ENCODE measurements around the gene MAPRE3. TPM values are rescaled to one million over a fixed set of nuclear protein-coding genes. Genes with fewer than 3 reads are reported as not detected.

Gene MAPRE3
- total RNA-seq, 6 experiments from 2014 or later = 13.7 to 22.3 (median 17.3) TPM

DNA sequence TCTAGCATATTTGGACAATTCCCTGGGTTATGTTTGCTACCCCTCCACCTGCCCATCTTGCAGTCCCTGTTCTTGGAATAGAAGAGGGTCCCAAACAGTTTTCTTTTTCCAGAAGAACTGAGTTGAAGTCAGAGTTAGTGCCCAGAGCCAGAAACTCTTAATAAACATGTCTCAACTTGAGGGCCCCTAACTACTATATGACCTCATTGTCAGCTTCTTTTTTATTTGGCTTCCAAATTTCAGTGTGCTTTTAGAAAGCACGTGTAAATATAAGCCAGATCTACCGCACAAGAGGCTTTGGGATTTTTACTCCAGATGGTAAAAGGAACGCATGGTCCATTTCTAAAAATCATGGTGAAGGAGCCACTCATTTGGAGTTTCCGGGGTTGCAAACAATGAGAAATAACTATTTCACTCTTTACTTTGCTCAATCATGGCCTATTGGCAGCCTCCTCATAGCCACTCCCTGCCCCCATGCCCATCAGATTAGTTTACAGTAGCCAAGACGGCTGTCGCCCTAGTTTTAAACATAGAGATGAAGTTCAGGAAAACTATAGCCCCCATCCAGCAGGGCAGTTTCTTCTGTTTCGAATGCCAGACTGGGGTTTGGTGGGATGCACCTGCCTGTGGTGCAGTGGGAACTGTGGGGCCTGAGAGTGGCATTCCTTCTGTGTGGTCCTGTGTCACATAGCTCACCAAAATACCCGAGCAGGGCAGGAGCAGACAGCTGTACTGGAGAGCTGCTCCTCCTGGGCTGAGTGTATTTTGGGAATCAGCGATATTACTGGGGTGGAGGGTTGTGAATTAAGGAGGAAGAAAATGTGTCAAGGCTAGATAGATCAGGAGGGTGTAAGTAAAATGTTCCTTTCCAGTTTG lies 1.7 kb downstream of the MAPRE3 start:
- H3K9me3 ChIP-seq = no peaks in the 10 kb centered on the region
- H3K27me3 ChIP-seq = no peaks in the 10 kb centered on the region
- no peak overlapping the region for H3K27ac ChIP-seq
- no peaks in the 10 kb centered on the region for H3K36me3 ChIP-seq
- DNase-seq (no peak), ATAC-seq (peak; percentile 28 to 59 (median 53))
- intact Hi-C loops (cut with DNase I) = no loop called here
- peak; percentile 33 for TF ChIP-seq POLR2A (IDR thresholded peaks at IDR 0.05)
- TF ChIP-seq, protein P1, sequence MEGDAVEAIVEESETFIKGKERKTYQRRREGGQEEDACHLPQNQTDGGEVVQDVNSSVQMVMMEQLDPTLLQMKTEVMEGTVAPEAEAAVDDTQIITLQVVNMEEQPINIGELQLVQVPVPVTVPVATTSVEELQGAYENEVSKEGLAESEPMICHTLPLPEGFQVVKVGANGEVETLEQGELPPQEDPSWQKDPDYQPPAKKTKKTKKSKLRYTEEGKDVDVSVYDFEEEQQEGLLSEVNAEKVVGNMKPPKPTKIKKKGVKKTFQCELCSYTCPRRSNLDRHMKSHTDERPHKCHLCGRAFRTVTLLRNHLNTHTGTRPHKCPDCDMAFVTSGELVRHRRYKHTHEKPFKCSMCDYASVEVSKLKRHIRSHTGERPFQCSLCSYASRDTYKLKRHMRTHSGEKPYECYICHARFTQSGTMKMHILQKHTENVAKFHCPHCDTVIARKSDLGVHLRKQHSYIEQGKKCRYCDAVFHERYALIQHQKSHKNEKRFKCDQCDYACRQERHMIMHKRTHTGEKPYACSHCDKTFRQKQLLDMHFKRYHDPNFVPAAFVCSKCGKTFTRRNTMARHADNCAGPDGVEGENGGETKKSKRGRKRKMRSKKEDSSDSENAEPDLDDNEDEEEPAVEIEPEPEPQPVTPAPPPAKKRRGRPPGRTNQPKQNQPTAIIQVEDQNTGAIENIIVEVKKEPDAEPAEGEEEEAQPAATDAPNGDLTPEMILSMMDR (IDR thresholded peaks at IDR 0.05) = no peak
- WGBS (ENCODE audit: insufficient coverage, low coverage, low lambda C conversion rate, missing lambda C conversion rate) = 37% methylated on average over 9 of the region's 9 CpGs
- H3K4me3 ChIP-seq = peak overlapping the region in 1 of 3 donors; percentile 88
- H3K4me1 ChIP-seq = peaks cover 0 to 14% (median 5%) of the 10 kb centered on the region in 4 donors

DNA sequence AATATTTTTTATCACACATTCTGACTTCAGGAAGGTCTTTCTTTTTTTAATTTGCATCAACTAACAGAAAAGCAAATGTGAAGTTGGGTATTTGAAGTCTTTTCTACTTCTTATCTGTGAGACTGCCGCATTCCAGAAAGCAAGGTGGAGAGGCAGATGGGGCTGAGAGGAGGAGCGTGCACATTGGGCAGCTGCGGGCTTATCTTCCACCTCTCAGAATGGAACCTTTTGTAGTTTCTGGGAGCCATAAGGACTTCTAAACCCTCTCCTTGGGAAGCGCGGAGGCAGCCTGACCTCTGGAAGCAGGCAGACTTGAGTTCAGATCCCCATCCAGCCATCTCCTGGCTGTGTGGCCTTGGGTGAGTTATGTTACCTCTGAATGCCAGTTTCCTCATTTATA lies 3.9 kb downstream of the MAPRE3 start:
- ATAC-seq = no peak
- intact Hi-C loops (cut with DNase I) = no loop called here
- Histone ChIP-seq H3K4me3 (no peak overlapping the region), H3K9me3 (no peaks in the 10 kb centered on the region), H3K36me3 (no peaks in the 10 kb centered on the region), H3K4me1 (peaks cover 0 to 25% (median 9%) of the 10 kb centered on the region in 4 donors), H3K27ac (no peak overlapping the region), H3K27me3 (no peaks in the 10 kb centered on the region)
- no peak for DNase-seq
- WGBS (ENCODE audit: insufficient coverage, low coverage, low lambda C conversion rate, missing lambda C conversion rate) = 90% methylated on average over 5 of the region's 5 CpGs
- no peak for TF ChIP-seq POLR2A (IDR thresholded peaks at IDR 0.05)
- TF ChIP-seq, protein P1 (IDR thresholded peaks at IDR 0.05) = no peak

DNA sequence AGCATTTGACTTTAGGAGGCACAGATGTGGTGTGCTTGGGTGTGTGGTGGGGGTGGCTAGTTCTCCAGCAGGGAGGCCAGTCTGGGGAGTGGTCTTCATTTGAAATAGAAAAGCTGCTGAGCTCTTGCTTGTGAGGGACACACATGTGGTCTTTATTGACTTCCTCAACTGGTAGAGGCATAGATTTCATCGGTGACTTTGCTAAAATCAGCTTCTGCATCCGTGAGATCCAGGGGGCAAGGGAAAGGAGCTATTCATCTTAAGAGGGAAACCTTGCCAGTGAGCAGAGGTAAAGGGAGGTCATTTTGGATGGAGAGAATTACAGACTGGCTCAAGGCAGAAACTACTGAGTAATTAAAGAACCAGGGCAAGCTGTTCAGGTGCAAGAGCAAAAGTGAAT lies 4.7 kb downstream of the MAPRE3 start:
- 83% methylated on average over 2 of the region's 2 CpGs for WGBS (ENCODE audit: insufficient coverage, low coverage, low lambda C conversion rate, missing lambda C conversion rate)
- Histone ChIP-seq H3K9me3 (no peaks in the 10 kb centered on the region), H3K27ac (no peak overlapping the region), H3K4me1 (peaks cover 0 to 25% (median 9%) of the 10 kb centered on the region in 4 donors), H3K36me3 (no peaks in the 10 kb centered on the region), H3K4me3 (no peak overlapping the region), H3K27me3 (no peaks in the 10 kb centered on the region)
- intact Hi-C loops (cut with DNase I) = no loop called here
- TF ChIP-seq, protein P1 (IDR thresholded peaks at IDR 0.05) = no peak
- TF ChIP-seq POLR2A (IDR thresholded peaks at IDR 0.05) = no peak
- ATAC-seq = no peak
- no peak for DNase-seq

DNA sequence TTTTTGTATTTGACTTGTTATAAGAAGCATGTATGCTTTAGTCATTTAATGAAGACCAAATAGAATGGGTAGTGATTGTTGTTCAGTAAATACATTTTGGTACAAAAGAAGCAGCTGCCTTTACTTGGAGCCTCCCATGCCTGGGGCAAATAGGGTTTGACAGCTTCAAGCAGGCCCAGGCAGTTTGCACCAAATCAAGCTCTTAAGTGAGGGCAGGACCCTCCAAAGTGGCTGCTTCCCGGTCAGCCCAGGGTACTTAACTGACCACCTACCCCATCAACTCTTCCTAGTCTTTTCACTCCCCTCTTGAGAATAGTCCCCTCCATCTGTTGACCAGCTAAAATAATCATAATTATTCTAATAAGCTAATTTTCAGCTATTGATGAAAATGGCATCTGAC lies 5.2 kb downstream of the MAPRE3 start:
- Histone ChIP-seq H3K27me3 (no peaks in the 10 kb centered on the region), H3K27ac (no peak overlapping the region), H3K9me3 (no peaks in the 10 kb centered on the region), H3K4me3 (no peak overlapping the region), H3K36me3 (no peaks in the 10 kb centered on the region), H3K4me1 (peaks cover 0 to 25% (median 9%) of the 10 kb centered on the region in 4 donors)
- intact Hi-C loops (cut with DNase I) = no loop called here
- no peak for TF ChIP-seq POLR2A (IDR thresholded peaks at IDR 0.05)
- TF ChIP-seq, protein P1 (IDR thresholded peaks at IDR 0.05) = no peak
- no peak for DNase-seq
- no peak for ATAC-seq
- WGBS (ENCODE audit: insufficient coverage, low coverage, low lambda C conversion rate, missing lambda C conversion rate) = no CpG with 5 or more reads among the region's 1 CpG

Data from right lobe of liver (tissue), 6 donors.